K562 (cell line): ENCODE data around the gene CNDP1. TPM values are rescaled to one million over a fixed set of nuclear protein-coding genes. Genes with fewer than 3 reads are reported as not detected.

ENCODE experiments used
- ATAC-seq: fragments of 200-7000 bp; cut with Tn5 transposase; 3 replicates; pipeline ENCODE4 v1.9.1; 2020; ENCODE audit warnings: moderate library complexity
- BruUV-seq: library from RNA; stranded (reverse); fragments of 400-500 nt; replicated peaks from 2 replicates; lab custom pipeline; 2021; lab: Mats Ljungman, UMichigan
- CTCF ChIA-PET: fragments of 300-600 bp; formaldehyde crosslinking; extraction: SDS; loops from one replicate; lab custom pipeline; 2021; ENCODE audit warnings: low intra/inter-chr PET ratio; lab: Yijun Ruan, JAX
- POLR2A ChIA-PET: fragments of 300-600, 350-650 bp; sonication (Branson Sonifier 250); formaldehyde crosslinking; extraction: SDS; loops from one replicate; lab custom pipeline; 2021; ENCODE audit warnings: antibody characterized with exemption, inconsistent platforms; lab: Yijun Ruan, JAX
- DNase-seq, 4 experiments: peaks; one replicate each; pipeline versions ENCODE4 v3.0.0 to v3.0.0-alpha.2; 2011 to 2018; ENCODE audit warnings: low spot score in 3 of 4, mixed read lengths in 3 of 4; ENCODE audit errors: extremely low read depth in 1 of 4
- FAIRE-seq: peaks from 2 replicates; lab custom pipeline; 2011; peaks lifted over from hg19 to GRCh38; lab: Jason Lieb, UNC
- H2AFZ ChIP-seq: 2 replicates; pipeline ENCODE4 v1.6.0; 2011; ENCODE audit warnings: low read depth, low read length, control low read depth, inconsistent platforms
- H3K27ac ChIP-seq: fragments of 200-600 bp; 3 replicates; pipeline ENCODE4 v1.8.0; 2011; ENCODE audit warnings: low read depth, mild to moderate bottlenecking, control low read depth, inconsistent platforms, low read length, moderate library complexity, mixed read lengths; ENCODE audit errors: extremely low read depth
- H3K27me3 ChIP-seq, 2 experiments: fragments of 300-600 bp in 1 of 2; 2 replicates in 1 of 2; 3 replicates in 1 of 2; pipeline versions ENCODE4 v1.6.0 to v1.8.0; 2011; ENCODE audit warnings: inconsistent platforms in 2 of 2, low read length in 2 of 2, mild to moderate bottlenecking in 1 of 2, mixed read lengths in 1 of 2, moderate library complexity in 1 of 2; ENCODE audit not compliant: control insufficient read depth in 2 of 2, insufficient read depth in 2 of 2
- H3K36me3 ChIP-seq: fragments of 300-600 bp; 3 replicates; pipeline ENCODE4 v1.8.0; 2011; ENCODE audit warnings: mild to moderate bottlenecking, low read length, inconsistent platforms; ENCODE audit not compliant: control insufficient read depth, insufficient read depth
- H3K4me1 ChIP-seq, 2 experiments: fragments of 200-600 bp in 1 of 2; replicated peaks in 1 of 2; 2 replicates in 1 of 2; 3 replicates in 1 of 2; pipeline versions ENCODE4 v1.5.1 to v1.8.0; 2011; ENCODE audit warnings: inconsistent platforms in 2 of 2, low read length in 2 of 2, mild to moderate bottlenecking in 1 of 2, mixed read lengths in 1 of 2, moderate library complexity in 1 of 2; ENCODE audit not compliant: control insufficient read depth in 2 of 2, insufficient read depth in 2 of 2
- H3K4me2 ChIP-seq: 2 replicates; pipeline ENCODE4 v1.6.1; 2011; ENCODE audit warnings: low read length, control low read depth, inconsistent platforms, mixed read lengths; ENCODE audit not compliant: insufficient read depth
- H3K4me3 ChIP-seq: fragments of 200-600 bp; sonication (generic), shearing (Covaris generic); 2 replicates; pipeline ENCODE4 v1.5.1; 2016; ENCODE audit warnings: control low read depth, inconsistent platforms
- H3K79me2 ChIP-seq: fragments of 200-600 bp; 3 replicates; pipeline ENCODE4 v1.8.0; 2011; ENCODE audit warnings: low read length, inconsistent platforms; ENCODE audit not compliant: control insufficient read depth, insufficient read depth
- H3K9ac ChIP-seq, 2 experiments: 2 replicates each; pipeline versions ENCODE4 v1.6.0 to v1.6.1; 2011; ENCODE audit warnings: low read depth in 2 of 2, low read length in 2 of 2, control low read depth in 1 of 2, inconsistent platforms in 1 of 2, mild to moderate bottlenecking in 1 of 2, mixed read lengths in 1 of 2; ENCODE audit not compliant: insufficient read depth in 1 of 2
- H3K9me1 ChIP-seq: one replicate; pipeline ENCODE4 v1.6.0; 2011; ENCODE audit warnings: inconsistent platforms, mild to moderate bottlenecking, low read length, moderate library complexity; ENCODE audit not compliant: control insufficient read depth, insufficient read depth
- H3K9me3 ChIP-seq: replicated peaks from 2 replicates; pipeline ENCODE4 v1.5.1; 2011; ENCODE audit warnings: low read depth, low read length, inconsistent platforms; ENCODE audit not compliant: control insufficient read depth, insufficient read depth
- H4K20me1 ChIP-seq: replicated peaks from 2 replicates; pipeline ENCODE4 v1.6.1; 2011; ENCODE audit warnings: low read length, inconsistent platforms, mixed read lengths; ENCODE audit not compliant: control insufficient read depth, insufficient read depth
- BRD4 ChIP-seq: fragments of 200-600 bp; sonication (generic); IDR thresholded peaks from 2 replicates; pipeline ENCODE4 v1.6.1; 2017; ENCODE audit warnings: inconsistent platforms
- C11orf30 ChIP-seq: fragments of 450-650 bp; IDR thresholded peaks from 2 replicates; pipeline ENCODE4 v1.6.1; 2016; ENCODE audit warnings: low read depth, mild to moderate bottlenecking
- EGR1 ChIP-seq: fragments of 450-650 bp; conservative IDR thresholded peaks from 2 replicates; pipeline ENCODE4 v1.6.1; 2017; ENCODE audit warnings: mild to moderate bottlenecking
- ELF2 ChIP-seq: fragments of 250-450 bp; sonication (Bioruptor Pico); IDR thresholded peaks from 2 replicates; pipeline ENCODE4 v1.5.0; 2021; ENCODE audit warnings: mild to moderate bottlenecking
- HIVEP1 ChIP-seq: fragments of 250-450 bp; sonication (Bioruptor Pico); IDR thresholded peaks from 2 replicates; pipeline ENCODE4 v1.4.0; 2020; ENCODE audit warnings: mild to moderate bottlenecking
- HMGXB4 ChIP-seq: sonication (generic); formaldehyde crosslinking; IDR thresholded peaks from 2 replicates; pipeline ENCODE4 v1.8.1; 2023; ENCODE audit warnings: mild to moderate bottlenecking, missing genetic modification reagents
- NUFIP1 ChIP-seq: fragments of 450-650 bp; IDR thresholded peaks from 2 replicates; pipeline ENCODE4 v1.6.1; 2018; ENCODE audit not compliant: partially characterized antibody
- SREBF1 ChIP-seq: fragments of 150-350 bp; IDR thresholded peaks from 2 replicates; pipeline ENCODE4 v1.6.1; 2014; ENCODE audit warnings: antibody characterized with exemption, low read depth, low read length, borderline replicate concordance
- SRSF7 ChIP-seq: fragments of 200-400 bp; formaldehyde crosslinking; optimal IDR thresholded peaks from 2 replicates; pipeline ENCODE3; 2017; ENCODE audit warnings: mild to moderate bottlenecking, low read depth, low read length
- TGIF2 ChIP-seq: sonication (generic); formaldehyde crosslinking; IDR thresholded peaks from 2 replicates; pipeline ENCODE4 v1.8.1; 2022; ENCODE audit warnings: mild to moderate bottlenecking, missing genetic modification reagents, moderate library complexity
- ZNF316 ChIP-seq: fragments of 450-650 bp; IDR thresholded peaks from 2 replicates; pipeline ENCODE4 v1.6.1; 2016
- ZNF699 ChIP-seq: fragments of 250-450 bp; sonication (Bioruptor Pico); IDR thresholded peaks from 2 replicates; pipeline ENCODE4 v1.8.0; 2021; ENCODE audit warnings: mild to moderate bottlenecking, moderate library complexity; ENCODE audit not compliant: insufficient replicate concordance
- whole genome bisulfite sequencing: fragments of 100-300 bp; shearing (Covaris generic); methylation state at CpG from one replicate; pipeline ENCODE4 v1.1.6; 2016; ENCODE audit warnings: low coverage, mixed read lengths; ENCODE audit not compliant: insufficient coverage; ENCODE audit errors: missing lambda C conversion rate; 5-methylcytosine and 5-hydroxymethylcytosine counted together
- in situ Hi-C: fragments of 300-500 bp; cut with MboI; formaldehyde crosslinking; loops from 4 replicates; pipeline ENCODE4 v1.15.0; 2018; ENCODE audit warnings: inconsistent platforms, mixed read lengths
- intact Hi-C: fragments of 100-400 bp; cut with micrococcal nuclease; formaldehyde crosslinking; loops from 2 replicates; pipeline ENCODE4 v1.14.2; 2022
- polyA plus RNA-seq, 8 experiments: library from polyadenylated mRNA; depleted of rRNA in 4 of 8; stranded (reverse) in 5 of 8; unstranded in 3 of 8; fragments of >200 nt; fragmentation: Nextera tagmentation in 2 of 8; fragmentation: Illumina TruSeq in 1 of 8; extraction: Ambion mirVana in 2 of 8; extraction: Trizol in 1 of 8; gene quantifications; 2 replicates each; pipeline versions ENCODE4 v1.2.1 to v1.2.3, GENCODE V29; 2011 to 2014; ENCODE audit warnings: inconsistent platforms in 1 of 8, missing spikeins in 1 of 8
- total RNA-seq, 7 experiments: library from RNA; depleted of rRNA in 6 of 7; stranded (reverse); fragments of >200 nt in 6 of 7; fragmentation: Illumina TruSeq in 2 of 7; extraction: Trizol in 2 of 7; gene quantifications; 2 replicates each; pipeline versions ENCODE4 v1.2.1 to v1.2.3, GENCODE V29; 2011 to 2021; ENCODE audit warnings: low replicate concordance in 1 of 7
- TF ChIP-seq, protein P1 (sequence below): fragments of 450-650 bp; IDR thresholded peaks from 2 replicates; pipeline ENCODE4 v1.6.1; 2017; ENCODE audit warnings: mild to moderate bottlenecking, moderate library complexity
- TF ChIP-seq, protein P2 (sequence below), 2 experiments: fragments of 450-650 bp in 1 of 2; sonication (generic) in 1 of 2; formaldehyde crosslinking in 1 of 2; IDR thresholded peaks in 1 of 2; conservative IDR thresholded peaks in 1 of 2; 2 replicates each; pipeline versions ENCODE4 v1.6.1 to v1.8.1; 2016 to 2023; ENCODE audit warnings: mild to moderate bottlenecking in 2 of 2, moderate library complexity in 2 of 2, inconsistent platforms in 1 of 2, missing genetic modification reagents in 1 of 2
- TF ChIP-seq, protein P3 (sequence below), 2 experiments: fragments of 450-650 bp; conservative IDR thresholded peaks; 2 replicates each; pipeline ENCODE4 v1.6.1; 2017; ENCODE audit warnings: mild to moderate bottlenecking in 2 of 2, moderate library complexity in 2 of 2

The CNDP1 gene
- total and polyA plus RNA-seq, 9 of the 15 experiments (the other 6 are each of a cell fraction or from before 2014, with no cell fraction given), result not detected

GRCh38 chr18:74526488-74526887 is 7.8 kb upstream of the CNDP1 start (continued):
- TF ChIP-seq, protein P1, sequence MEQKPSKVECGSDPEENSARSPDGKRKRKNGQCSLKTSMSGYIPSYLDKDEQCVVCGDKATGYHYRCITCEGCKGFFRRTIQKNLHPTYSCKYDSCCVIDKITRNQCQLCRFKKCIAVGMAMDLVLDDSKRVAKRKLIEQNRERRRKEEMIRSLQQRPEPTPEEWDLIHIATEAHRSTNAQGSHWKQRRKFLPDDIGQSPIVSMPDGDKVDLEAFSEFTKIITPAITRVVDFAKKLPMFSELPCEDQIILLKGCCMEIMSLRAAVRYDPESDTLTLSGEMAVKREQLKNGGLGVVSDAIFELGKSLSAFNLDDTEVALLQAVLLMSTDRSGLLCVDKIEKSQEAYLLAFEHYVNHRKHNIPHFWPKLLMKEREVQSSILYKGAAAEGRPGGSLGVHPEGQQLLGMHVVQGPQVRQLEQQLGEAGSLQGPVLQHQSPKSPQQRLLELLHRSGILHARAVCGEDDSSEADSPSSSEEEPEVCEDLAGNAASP, result no peak
- TF ChIP-seq BRD4, result no peak
- TF ChIP-seq TGIF2 (CRISPR knock-in tag), result no peak
- TF ChIP-seq C11orf30, result no peak
- TF ChIP-seq EGR1, result no peak

- POLR2A ChIA-PET, result no interaction called here
- no peak overlapping the region for H3K27ac ChIP-seq
- H4K20me1 ChIP-seq, result no peaks in the 10 kb centered on the region
- TF ChIP-seq HIVEP1 (CRISPR knock-in tag) (no peak), ELF2 (no peak), ZNF699 (CRISPR knock-in tag) (no peak), ZNF316 (no peak), SRSF7 (no peak), SREBF1 (no peak), NUFIP1 (no peak), HMGXB4 (CRISPR knock-in tag) (no peak)
- TF ChIP-seq, protein P2, sequence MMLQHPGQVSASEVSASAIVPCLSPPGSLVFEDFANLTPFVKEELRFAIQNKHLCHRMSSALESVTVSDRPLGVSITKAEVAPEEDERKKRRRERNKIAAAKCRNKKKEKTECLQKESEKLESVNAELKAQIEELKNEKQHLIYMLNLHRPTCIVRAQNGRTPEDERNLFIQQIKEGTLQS (IDR thresholded peaks at IDR 0.05), result no peak
- TF ChIP-seq, protein P2 (CRISPR knock-in tag; conservative IDR thresholded peaks at IDR 0.05), result no peak
- TF ChIP-seq, protein P3, sequence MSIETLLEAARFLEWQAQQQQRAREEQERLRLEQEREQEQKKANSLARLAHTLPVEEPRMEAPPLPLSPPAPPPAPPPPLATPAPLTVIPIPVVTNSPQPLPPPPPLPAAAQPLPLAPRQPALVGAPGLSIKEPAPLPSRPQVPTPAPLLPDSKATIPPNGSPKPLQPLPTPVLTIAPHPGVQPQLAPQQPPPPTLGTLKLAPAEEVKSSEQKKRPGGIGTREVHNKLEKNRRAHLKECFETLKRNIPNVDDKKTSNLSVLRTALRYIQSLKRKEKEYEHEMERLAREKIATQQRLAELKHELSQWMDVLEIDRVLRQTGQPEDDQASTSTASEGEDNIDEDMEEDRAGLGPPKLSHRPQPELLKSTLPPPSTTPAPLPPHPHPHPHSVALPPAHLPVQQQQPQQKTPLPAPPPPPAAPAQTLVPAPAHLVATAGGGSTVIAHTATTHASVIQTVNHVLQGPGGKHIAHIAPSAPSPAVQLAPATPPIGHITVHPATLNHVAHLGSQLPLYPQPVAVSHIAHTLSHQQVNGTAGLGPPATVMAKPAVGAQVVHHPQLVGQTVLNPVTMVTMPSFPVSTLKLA (conservative IDR thresholded peaks at IDR 0.05), result no peak
Measured at GRCh38 chr18:74528478-74528877, 5.8 kb upstream of the CNDP1 start.

More at GRCh38 chr18:74528478-74528877, 5.8 kb upstream of the CNDP1 start:
- no peak overlapping the region for H3K4me3 ChIP-seq
- ATAC-seq (no peak), DNase-seq (no peak), FAIRE-seq (no peak)
- CTCF ChIA-PET, result no interaction called here
- H3K27me3 ChIP-seq, result peaks cover 6 to 37% of the 10 kb centered on the region in 2 experiments; a peak in 4 of 5 replicates
- H3K9me3 ChIP-seq, result no peaks in the 10 kb centered on the region
- no peak overlapping the region for H3K9ac ChIP-seq
- no peaks in the 10 kb centered on the region for H3K9me1 ChIP-seq
- no TSS peak for BruUV-seq
- H2AFZ ChIP-seq, result no peak overlapping the region
- 9% methylated on average over 1 of the region's 1 CpG for WGBS
- no peaks in the 10 kb centered on the region for H3K79me2 ChIP-seq
- intact Hi-C loops (no loop called here), in situ Hi-C loops (no loop called here)
- no peak overlapping the region for H3K4me2 ChIP-seq
- no peaks in the 10 kb centered on the region for H3K36me3 ChIP-seq
- no peaks in the 10 kb centered on the region for H3K4me1 ChIP-seq
